Neutrophil (primary cell): ENCODE data around the gene GGCT.

Experiments used
- H3K27ac ChIP-seq: fragments of 200-600 bp; sonication (generic); 2 replicates; pipeline ENCODE4 v1.5.1; 2016; ENCODE audit warnings: mild to moderate bottlenecking, moderate library complexity
- H3K27me3 ChIP-seq: fragments of 200-600 bp; sonication (generic); 2 replicates; pipeline ENCODE4 v1.6.0; 2016; ENCODE audit warnings: mild to moderate bottlenecking
- H3K36me3 ChIP-seq: fragments of 200-600 bp; sonication (generic); 2 replicates; pipeline ENCODE4 v1.5.1; 2017
- H3K4me1 ChIP-seq, 2 experiments: fragments of 200-600 bp in 1 of 2; sonication (generic) in 1 of 2; 1 replicate in 1 of 2; 2 replicates in 1 of 2; pipeline versions ENCODE4 v1.5.1 to v1.6.1; 2013 to 2016; ENCODE audit warnings: low read depth in 1 of 2, low read length in 1 of 2, mild to moderate bottlenecking in 1 of 2, moderate library complexity in 1 of 2; ENCODE audit not compliant: control insufficient read depth in 1 of 2, insufficient read depth in 1 of 2
- H3K4me3 ChIP-seq, 2 experiments: fragments of 200-600 bp in 1 of 2; sonication (generic) in 1 of 2; 1 replicate in 1 of 2; 2 replicates in 1 of 2; pipeline ENCODE4 v1.5.1; 2013 to 2016; ENCODE audit warnings: low read depth in 1 of 2, low read length in 1 of 2, mild to moderate bottlenecking in 1 of 2, moderate library complexity in 1 of 2
- H3K9me3 ChIP-seq: fragments of 200-600 bp; sonication (generic); 2 replicates; pipeline ENCODE4 v1.5.1; 2016
- TF ChIP-seq, protein P1 (sequence below): fragments of 200-600 bp; sonication (generic); IDR thresholded peaks from 2 replicates; pipeline ENCODE4 v1.5.1; 2016; ENCODE audit warnings: antibody characterized with exemption

GGCT gene

DNA sequence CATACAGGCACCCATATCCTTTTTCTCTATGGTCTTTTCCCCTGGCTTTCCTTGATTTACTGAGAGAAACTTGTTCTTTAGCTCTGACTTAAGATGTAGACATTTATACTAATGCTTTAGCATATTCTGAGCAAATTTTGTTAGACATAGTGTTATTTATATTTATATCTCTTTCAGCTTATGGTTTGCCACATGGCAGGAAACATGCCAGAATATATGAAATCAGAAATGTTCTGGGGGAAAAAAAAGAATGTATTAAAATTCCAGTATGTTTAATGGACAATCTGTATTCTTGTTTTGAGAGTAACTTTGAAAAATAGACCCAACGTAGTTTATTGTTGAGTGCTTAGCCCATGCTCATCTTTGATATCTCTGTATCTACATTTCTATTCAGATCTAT is 10.1 kb upstream of the GGCT start:
- TF ChIP-seq, protein P1, sequence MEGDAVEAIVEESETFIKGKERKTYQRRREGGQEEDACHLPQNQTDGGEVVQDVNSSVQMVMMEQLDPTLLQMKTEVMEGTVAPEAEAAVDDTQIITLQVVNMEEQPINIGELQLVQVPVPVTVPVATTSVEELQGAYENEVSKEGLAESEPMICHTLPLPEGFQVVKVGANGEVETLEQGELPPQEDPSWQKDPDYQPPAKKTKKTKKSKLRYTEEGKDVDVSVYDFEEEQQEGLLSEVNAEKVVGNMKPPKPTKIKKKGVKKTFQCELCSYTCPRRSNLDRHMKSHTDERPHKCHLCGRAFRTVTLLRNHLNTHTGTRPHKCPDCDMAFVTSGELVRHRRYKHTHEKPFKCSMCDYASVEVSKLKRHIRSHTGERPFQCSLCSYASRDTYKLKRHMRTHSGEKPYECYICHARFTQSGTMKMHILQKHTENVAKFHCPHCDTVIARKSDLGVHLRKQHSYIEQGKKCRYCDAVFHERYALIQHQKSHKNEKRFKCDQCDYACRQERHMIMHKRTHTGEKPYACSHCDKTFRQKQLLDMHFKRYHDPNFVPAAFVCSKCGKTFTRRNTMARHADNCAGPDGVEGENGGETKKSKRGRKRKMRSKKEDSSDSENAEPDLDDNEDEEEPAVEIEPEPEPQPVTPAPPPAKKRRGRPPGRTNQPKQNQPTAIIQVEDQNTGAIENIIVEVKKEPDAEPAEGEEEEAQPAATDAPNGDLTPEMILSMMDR, result no peak
- no peaks in the 10 kb centered on the region for H3K27me3 ChIP-seq
- no peaks in the 10 kb centered on the region for H3K36me3 ChIP-seq
- H3K9me3 ChIP-seq, result no peaks in the 10 kb centered on the region
- no peak overlapping the region for H3K27ac ChIP-seq
- H3K4me1 ChIP-seq, result no peaks in the 10 kb centered on the region
- no peak overlapping the region for H3K4me3 ChIP-seq

DNA sequence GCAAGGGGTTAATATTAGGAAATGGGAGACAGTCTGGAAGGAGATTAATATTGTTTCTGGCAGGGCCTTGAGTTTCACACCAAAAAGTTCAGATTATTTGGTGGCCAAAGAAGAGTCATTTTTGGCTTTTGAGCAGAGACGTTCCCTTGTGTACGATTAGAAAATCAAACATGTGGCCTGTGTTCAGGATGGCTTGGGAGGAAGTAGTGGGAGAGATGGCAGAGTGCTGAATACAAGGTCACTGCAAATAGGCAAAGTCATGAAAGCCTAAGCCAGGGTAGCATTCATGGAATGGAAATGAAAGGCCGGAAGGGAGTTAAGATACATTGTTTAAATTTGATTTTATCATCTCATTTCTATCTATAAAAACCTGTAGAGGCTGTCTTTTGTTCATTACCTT is 9.5 kb upstream of the GGCT start:
- TF ChIP-seq, protein P1, result no peak

DNA sequence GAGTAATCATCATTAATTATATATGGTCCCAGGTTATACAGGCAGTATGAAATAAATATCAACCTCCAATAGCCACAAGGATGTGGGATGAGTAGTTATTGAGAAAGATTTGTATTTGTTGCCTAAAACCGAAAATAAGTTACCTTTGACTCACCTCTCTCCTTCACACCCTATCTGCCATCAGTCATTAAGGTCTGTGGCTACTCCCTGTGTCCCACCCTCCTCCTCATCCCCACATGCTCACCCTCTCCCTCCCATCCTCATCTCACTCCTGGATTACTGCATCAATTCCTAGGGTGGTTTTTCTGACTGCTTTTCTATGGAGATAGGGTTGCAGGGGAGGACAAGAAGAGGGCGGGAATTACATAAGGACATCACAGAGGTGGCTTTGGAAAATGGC is 9.1 kb upstream of the GGCT start:
- Histone ChIP-seq H3K4me1 (no peaks in the 10 kb centered on the region), H3K27me3 (no peaks in the 10 kb centered on the region), H3K36me3 (no peaks in the 10 kb centered on the region), H3K27ac (no peak overlapping the region), H3K9me3 (no peaks in the 10 kb centered on the region), H3K4me3 (no peak overlapping the region)
- TF ChIP-seq, protein P1, result no peak

More for the DNA sequence above, 9.5 kb upstream of the GGCT start:
- Histone ChIP-seq H3K4me1 (no peaks in the 10 kb centered on the region), H3K27me3 (no peaks in the 10 kb centered on the region), H3K27ac (no peak overlapping the region), H3K4me3 (no peak overlapping the region), H3K9me3 (no peaks in the 10 kb centered on the region), H3K36me3 (no peaks in the 10 kb centered on the region)

DNA sequence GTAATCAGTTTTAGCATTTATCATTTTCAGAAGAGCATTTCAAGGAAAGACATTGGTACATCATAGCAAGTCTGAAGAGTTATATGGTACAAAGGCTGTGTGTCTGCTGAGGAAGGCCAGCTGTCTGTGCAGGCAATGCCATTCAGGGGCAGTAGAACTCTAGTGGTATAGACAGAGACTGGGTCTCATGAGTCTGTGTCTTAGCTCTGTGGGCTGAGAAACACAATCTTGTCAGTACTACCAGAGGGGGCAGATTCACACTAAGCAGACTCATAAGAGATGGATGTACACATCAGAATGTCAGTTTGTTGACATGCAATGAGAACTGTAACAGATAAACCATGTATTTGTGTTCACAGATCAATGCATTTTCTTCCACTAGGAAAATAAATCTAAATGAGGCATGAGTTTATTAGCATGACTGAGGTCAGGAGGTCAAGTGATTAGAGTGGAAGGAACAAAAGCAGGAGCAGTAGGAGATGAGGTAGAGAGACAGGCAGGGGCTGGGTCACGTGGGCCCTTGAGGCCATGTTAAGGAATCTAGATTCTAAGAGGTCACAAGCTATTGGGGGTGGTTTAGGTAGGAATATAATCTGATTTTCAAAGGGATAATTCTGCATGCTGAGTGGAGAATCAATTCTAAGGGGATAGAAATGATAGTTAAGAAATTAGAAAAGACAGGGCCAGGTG is 7.5 kb upstream of the GGCT start:
- no peaks in the 10 kb centered on the region for H3K9me3 ChIP-seq
- H3K27ac ChIP-seq, result no peak overlapping the region
- no peak overlapping the region for H3K4me3 ChIP-seq
- H3K27me3 ChIP-seq, result no peaks in the 10 kb centered on the region
- TF ChIP-seq, protein P1, result no peak
- H3K4me1 ChIP-seq, result no peaks in the 10 kb centered on the region
- no peaks in the 10 kb centered on the region for H3K36me3 ChIP-seq

DNA sequence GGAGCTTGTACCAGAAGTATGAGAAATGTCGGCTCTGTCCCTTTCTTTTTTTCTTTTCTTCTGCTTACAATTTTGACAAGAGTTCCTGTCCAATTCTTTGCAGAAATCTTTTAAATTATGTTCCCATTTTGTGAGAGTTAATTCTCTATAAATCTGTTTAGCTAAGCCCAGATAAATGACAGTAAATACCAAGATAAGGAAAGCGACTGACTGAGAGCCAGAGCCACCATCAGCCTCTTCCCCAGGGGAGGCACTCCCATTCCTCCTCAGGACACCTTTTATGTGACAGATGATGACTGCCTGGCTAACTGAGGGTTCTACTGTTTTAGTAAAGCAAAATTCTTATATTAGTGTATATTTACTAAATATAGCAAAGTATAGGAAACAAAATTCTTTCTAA is 6.9 kb upstream of the GGCT start:
- Histone ChIP-seq H3K27ac (no peak overlapping the region), H3K36me3 (no peaks in the 10 kb centered on the region), H3K9me3 (no peaks in the 10 kb centered on the region), H3K27me3 (no peaks in the 10 kb centered on the region), H3K4me3 (no peak overlapping the region), H3K4me1 (no peaks in the 10 kb centered on the region)
- TF ChIP-seq, protein P1, result no peak
